IMR-90 (cell line): Measurements from ENCODE around the gene GALNT3. TPM values are rescaled to one million over a fixed set of nuclear protein-coding genes. Genes with fewer than 3 reads are reported as not detected.

Experiments
- ATAC-seq: fragments of 200-7000 bp; cut with Tn5 transposase; 2 replicates; pipeline ENCODE4 v1.9.1; 2020; ENCODE audit warnings: low read depth, mild to moderate bottlenecking, moderate library complexity
- BruUV-seq: library from RNA; stranded (reverse); fragments of 400-500 nt; replicated peaks from 2 replicates; lab custom pipeline; 2021; lab: Mats Ljungman, UMichigan
- CTCF ChIA-PET: fragments of 300-600 bp; formaldehyde crosslinking; extraction: SDS; loops from one replicate; lab custom pipeline; 2021; ENCODE audit warnings: antibody characterized with exemption; lab: Yijun Ruan, JAX
- POLR2A ChIA-PET: fragments of 300-600 bp; sonication (Branson Sonifier 250); formaldehyde crosslinking; loops from one replicate; lab custom pipeline; 2022; ENCODE audit warnings: antibody characterized with exemption; ENCODE audit not compliant: unreplicated experiment; lab: Charles Lee
- DNase-seq: peaks from one replicate; pipeline ENCODE4 v3.0.0; 2013
- H2AFZ ChIP-seq: replicated peaks from 2 replicates; pipeline ENCODE3; 2013; ENCODE audit warnings: low read length, mild to moderate bottlenecking; ENCODE audit not compliant: poor library complexity
- H2AK5ac ChIP-seq: 2 replicates; pipeline ENCODE4 v1.6.1; 2013; ENCODE audit warnings: low read depth, low read length, inconsistent platforms
- H2AK9ac ChIP-seq: replicated peaks from 2 replicates; pipeline ENCODE3; 2013; ENCODE audit warnings: mild to moderate bottlenecking, low read depth, low read length, moderate library complexity; ENCODE audit not compliant: poor library complexity
- H2BK120ac ChIP-seq: 2 replicates; pipeline ENCODE4 v1.6.1; 2013; ENCODE audit warnings: low read depth, low read length, inconsistent platforms
- H2BK15ac ChIP-seq: 3 replicates; pipeline ENCODE4 v1.6.1; 2013; ENCODE audit warnings: low read depth, low read length, inconsistent platforms
- H2BK20ac ChIP-seq: 2 replicates; pipeline ENCODE4 v1.6.1; 2013; ENCODE audit warnings: low read depth, mild to moderate bottlenecking, inconsistent platforms, low read length, moderate library complexity
- H2BK5ac ChIP-seq: 2 replicates; pipeline ENCODE4 v1.6.1; 2013; ENCODE audit warnings: mild to moderate bottlenecking, low read depth, low read length, inconsistent platforms; ENCODE audit not compliant: poor library complexity, severe bottlenecking
- H3K14ac ChIP-seq: replicated peaks from 2 replicates; pipeline ENCODE4 v1.6.1; 2013; ENCODE audit warnings: low read depth, low read length, inconsistent platforms
- H3K18ac ChIP-seq: 2 replicates; pipeline ENCODE4 v1.6.1; 2013; ENCODE audit warnings: low read depth, low read length, control low read depth
- H3K23ac ChIP-seq: 2 replicates; pipeline ENCODE4 v1.6.1; 2013; ENCODE audit warnings: low read depth, low read length, inconsistent platforms
- H3K27ac ChIP-seq: 2 replicates; pipeline ENCODE4 v1.5.1; 2013; ENCODE audit warnings: mild to moderate bottlenecking, control low read depth, low read length; ENCODE audit not compliant: insufficient read depth
- H3K27me3 ChIP-seq: 2 replicates; pipeline ENCODE4 v1.6.1; 2013; ENCODE audit warnings: low read length; ENCODE audit not compliant: control insufficient read depth, insufficient read depth
- H3K36me3 ChIP-seq: 2 replicates; pipeline ENCODE4 v1.6.1; 2013; ENCODE audit warnings: low read length, mixed read lengths; ENCODE audit not compliant: control insufficient read depth, insufficient read depth
- H3K4ac ChIP-seq: 2 replicates; pipeline ENCODE4 v1.6.1; 2013; ENCODE audit warnings: low read depth, low read length, inconsistent platforms
- H3K4me1 ChIP-seq: 2 replicates; pipeline ENCODE4 v1.6.1; 2013; ENCODE audit warnings: low read length, mixed read lengths; ENCODE audit not compliant: control insufficient read depth, insufficient read depth
- H3K4me2 ChIP-seq: 2 replicates; pipeline ENCODE4 v1.6.1; 2013; ENCODE audit warnings: low read depth, mild to moderate bottlenecking, control low read depth, low read length, moderate library complexity
- H3K4me3 ChIP-seq: 2 replicates; pipeline ENCODE4 v1.5.1; 2013; ENCODE audit warnings: low read depth, mild to moderate bottlenecking, control low read depth, low read length, moderate library complexity; ENCODE audit not compliant: insufficient read depth
- H3K56ac ChIP-seq: 2 replicates; pipeline ENCODE4 v1.6.1; 2013; ENCODE audit warnings: low read length, inconsistent platforms; ENCODE audit not compliant: insufficient read depth; ENCODE audit errors: extremely low read depth
- H3K79me1 ChIP-seq, 2 experiments: 2 replicates each; pipeline ENCODE4 v1.6.1; 2013; ENCODE audit warnings: low read length in 2 of 2, inconsistent platforms in 1 of 2, low read depth in 1 of 2
- H3K9ac ChIP-seq: 2 replicates; pipeline ENCODE4 v1.6.1; 2013; ENCODE audit warnings: low read depth, low read length, control low read depth
- H3K9me1 ChIP-seq: 2 replicates; pipeline ENCODE4 v1.6.1; 2013; ENCODE audit warnings: low read length, inconsistent platforms; ENCODE audit not compliant: insufficient read depth
- H3K9me3 ChIP-seq: 2 replicates; pipeline ENCODE4 v1.6.1; 2013; ENCODE audit warnings: low read length; ENCODE audit not compliant: control insufficient read depth, insufficient read depth
- H4K20me1 ChIP-seq: 2 replicates; pipeline ENCODE4 v1.6.1; 2013; ENCODE audit warnings: low read length, inconsistent platforms; ENCODE audit not compliant: insufficient read depth
- H4K5ac ChIP-seq: 2 replicates; pipeline ENCODE4 v1.6.1; 2013; ENCODE audit warnings: mild to moderate bottlenecking, low read depth, low read length, control low read depth
- H4K8ac ChIP-seq, 2 experiments: 2 replicates each; pipeline ENCODE4 v1.6.1; 2013; ENCODE audit warnings: low read depth in 2 of 2, low read length in 2 of 2, control low read depth in 1 of 2, inconsistent platforms in 1 of 2
- H4K91ac ChIP-seq: 2 replicates; pipeline ENCODE4 v1.6.1; 2013; ENCODE audit warnings: low read depth, low read length, inconsistent platforms; ENCODE audit not compliant: insufficient read depth
- BHLHE40 ChIP-seq: fragments of 150-350 bp; IDR thresholded peaks from 2 replicates; pipeline ENCODE4 v1.6.1; 2016; ENCODE audit warnings: mild to moderate bottlenecking, low read depth, low read length
- CEBPB ChIP-seq: IDR thresholded peaks from 2 replicates; pipeline ENCODE4 v1.6.1; 2012; ENCODE audit warnings: low read depth, low read length, improper control_type of control experiment
- CHD1 ChIP-seq: IDR thresholded peaks from 2 replicates; pipeline ENCODE4 v1.6.1; 2012; ENCODE audit warnings: low read depth, low read length, improper control_type of control experiment
- FOS ChIP-seq: fragments of 150-350 bp; IDR thresholded peaks from 2 replicates; pipeline ENCODE4 v1.6.1; 2016; ENCODE audit warnings: low read depth, low read length
- MAFK ChIP-seq: IDR thresholded peaks from 2 replicates; pipeline ENCODE4 v1.6.1; 2012; ENCODE audit warnings: low read depth, low read length, improper control_type of control experiment
- MAZ ChIP-seq: IDR thresholded peaks from 2 replicates; pipeline ENCODE4 v1.6.1; 2012; ENCODE audit warnings: low read depth, mild to moderate bottlenecking, low read length, improper control_type of control experiment, moderate library complexity, borderline replicate concordance
- MXI1 ChIP-seq: IDR thresholded peaks from 2 replicates; pipeline ENCODE4 v1.6.1; 2012; ENCODE audit warnings: low read depth, mild to moderate bottlenecking, low read length, moderate library complexity, borderline replicate concordance
- NFE2L2 ChIP-seq: fragments of 150-350 bp; IDR thresholded peaks from 2 replicates; pipeline ENCODE4 v1.6.1; 2016; ENCODE audit warnings: low read depth, mild to moderate bottlenecking, low read length
- POLR2A ChIP-seq: IDR thresholded peaks from 2 replicates; pipeline ENCODE4 v1.6.1; 2012; ENCODE audit warnings: mild to moderate bottlenecking, low read depth, low read length
- RAD21 ChIP-seq: IDR thresholded peaks from 2 replicates; pipeline ENCODE4 v1.6.1; 2012; ENCODE audit warnings: low read length, improper control_type of control experiment
- RCOR1 ChIP-seq: IDR thresholded peaks from 2 replicates; pipeline ENCODE4 v1.6.1; 2012; ENCODE audit warnings: mild to moderate bottlenecking, low read length, improper control_type of control experiment; ENCODE audit not compliant: insufficient replicate concordance
- RFX5 ChIP-seq: IDR thresholded peaks from 2 replicates; pipeline ENCODE4 v1.8.0; 2012; ENCODE audit warnings: low read depth, mild to moderate bottlenecking, low read length, moderate library complexity
- SMC3 ChIP-seq: fragments of 150-350 bp; IDR thresholded peaks from 2 replicates; pipeline ENCODE4 v1.6.1; 2016; ENCODE audit warnings: low read depth, mild to moderate bottlenecking, antibody characterized with exemption, low read length, moderate library complexity
- WGBS, 2 experiments: methylation state at CpG; one replicate each; pipeline versions ENCODE4 v1.1.5 to v1.1.7; 2013; ENCODE audit warnings: missing lambda C conversion rate in 2 of 2; ENCODE audit not compliant: insufficient read length in 1 of 2; ENCODE audit errors: extremely low coverage in 2 of 2; 5-methylcytosine and 5-hydroxymethylcytosine counted together
- dilution Hi-C: fragments of 300-500 bp; cut with HindIII; formaldehyde crosslinking; loops from one replicate; pipeline ENCODE4 v1.14.3; 2018; ENCODE audit warnings: low sequenced_read_pairs; ENCODE audit not compliant: unreplicated experiment
- in situ Hi-C: fragments of 300-500 bp; cut with MboI; formaldehyde crosslinking; loops from 3 replicates; pipeline ENCODE4 v1.14.3; 2019; ENCODE audit warnings: low sequenced_read_pairs, inconsistent platforms, mixed read lengths
- intact Hi-C: fragments of 100-400 bp; cut with micrococcal nuclease; formaldehyde crosslinking; loops from 2 replicates; pipeline ENCODE4 v1.10.0; 2022
- polyA plus RNA-seq, 3 experiments: library from polyadenylated mRNA; depleted of rRNA; stranded (reverse); fragments of >200 nt; gene quantifications; 2 replicates each; pipeline ENCODE4 v1.2.3, GENCODE V29; 2012; ENCODE audit warnings: low replicate concordance in 1 of 3
- total RNA-seq: library from RNA; depleted of rRNA; stranded (reverse); fragments of >200 nt; gene quantifications from 2 replicates; pipeline ENCODE4 v1.2.3, GENCODE V29; 2012
- TF ChIP-seq, protein P1 (sequence below): fragments of 150-350 bp; IDR thresholded peaks from 2 replicates; pipeline ENCODE4 v1.6.1; 2017; ENCODE audit warnings: mild to moderate bottlenecking, antibody characterized with exemption, low read length, low read depth
- TF ChIP-seq, protein P2 (sequence below): conservative IDR thresholded peaks from 2 replicates; pipeline ENCODE4 v1.5.1; 2012; ENCODE audit warnings: mild to moderate bottlenecking, low read depth, low read length, improper control_type of control experiment
- TF ChIP-seq, protein P3 (sequence below): fragments of 150-350 bp; IDR thresholded peaks from 2 replicates; pipeline ENCODE4 v1.6.1; 2016; ENCODE audit warnings: low read depth, mild to moderate bottlenecking, low read length, moderate library complexity, borderline replicate concordance

GALNT3 gene
- total and polyA plus RNA-seq, 2 of the 4 experiments (the other 2 are of a cell fraction): 1.1 to 2.0 TPM

DNA sequence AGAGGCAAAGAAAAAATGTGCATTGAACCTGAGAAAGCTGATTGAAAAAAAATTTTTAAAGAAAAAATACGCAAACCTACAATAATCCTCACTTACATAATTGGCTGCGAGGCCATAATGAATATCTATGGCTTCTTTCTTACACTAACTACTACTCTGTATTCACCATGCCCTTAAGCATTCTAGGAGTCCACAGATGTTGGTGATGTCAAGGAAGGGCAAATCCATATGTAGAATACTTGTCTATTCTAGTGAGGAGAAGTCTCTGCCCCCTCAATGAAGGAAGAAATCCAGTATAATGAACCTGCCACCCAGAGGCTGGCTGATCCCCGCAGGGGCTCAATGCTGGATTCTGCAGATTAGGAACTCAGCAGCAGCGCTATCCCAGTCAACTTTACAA lies 14.3 kb downstream of the GALNT3 start:
- dilution Hi-C loops (no loop called here), in situ Hi-C loops (no loop called here), intact Hi-C loops (no loop called here)
- H4K5ac ChIP-seq: no peak overlapping the region
- H4K91ac ChIP-seq: no peak overlapping the region
- H3K14ac ChIP-seq: no peak overlapping the region
- H3K4me3 ChIP-seq: no peak overlapping the region
- no peak overlapping the region for H2BK20ac ChIP-seq
- H3K56ac ChIP-seq: no peak overlapping the region
- H3K4me1 ChIP-seq: peaks cover 2% of the 10 kb centered on the region; the same call in 1 of the 2 replicates
- no peak overlapping the region for H2BK15ac ChIP-seq
- ATAC-seq: no peak
- no peaks in the 10 kb centered on the region for H3K36me3 ChIP-seq
- no peak overlapping the region for H3K9ac ChIP-seq
- H3K79me1 ChIP-seq: no peaks in the 10 kb centered on the region
- 60% methylated on average over 1 of the region's 4 CpGs; no CpG with 5 or more reads in 1 of the 2 experiments for WGBS, 2 experiments
- H3K27me3 ChIP-seq: no peaks in the 10 kb centered on the region
- no peaks in the 10 kb centered on the region for H4K20me1 ChIP-seq
- no peak overlapping the region for H3K18ac ChIP-seq
- H3K23ac ChIP-seq: no peak overlapping the region
- H2AK5ac ChIP-seq: no peak overlapping the region
- no peak overlapping the region for H4K8ac ChIP-seq
- ChIA-PET POLR2A (no interaction called here), CTCF (no interaction called here)
- H2AK9ac ChIP-seq: no peak overlapping the region
- no peak overlapping the region for H2BK5ac ChIP-seq
- TF ChIP-seq, protein P1, sequence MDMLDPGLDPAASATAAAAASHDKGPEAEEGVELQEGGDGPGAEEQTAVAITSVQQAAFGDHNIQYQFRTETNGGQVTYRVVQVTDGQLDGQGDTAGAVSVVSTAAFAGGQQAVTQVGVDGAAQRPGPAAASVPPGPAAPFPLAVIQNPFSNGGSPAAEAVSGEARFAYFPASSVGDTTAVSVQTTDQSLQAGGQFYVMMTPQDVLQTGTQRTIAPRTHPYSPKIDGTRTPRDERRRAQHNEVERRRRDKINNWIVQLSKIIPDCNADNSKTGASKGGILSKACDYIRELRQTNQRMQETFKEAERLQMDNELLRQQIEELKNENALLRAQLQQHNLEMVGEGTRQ: no peak
- TF ChIP-seq FOS: no peak
- TF ChIP-seq, protein P2, sequence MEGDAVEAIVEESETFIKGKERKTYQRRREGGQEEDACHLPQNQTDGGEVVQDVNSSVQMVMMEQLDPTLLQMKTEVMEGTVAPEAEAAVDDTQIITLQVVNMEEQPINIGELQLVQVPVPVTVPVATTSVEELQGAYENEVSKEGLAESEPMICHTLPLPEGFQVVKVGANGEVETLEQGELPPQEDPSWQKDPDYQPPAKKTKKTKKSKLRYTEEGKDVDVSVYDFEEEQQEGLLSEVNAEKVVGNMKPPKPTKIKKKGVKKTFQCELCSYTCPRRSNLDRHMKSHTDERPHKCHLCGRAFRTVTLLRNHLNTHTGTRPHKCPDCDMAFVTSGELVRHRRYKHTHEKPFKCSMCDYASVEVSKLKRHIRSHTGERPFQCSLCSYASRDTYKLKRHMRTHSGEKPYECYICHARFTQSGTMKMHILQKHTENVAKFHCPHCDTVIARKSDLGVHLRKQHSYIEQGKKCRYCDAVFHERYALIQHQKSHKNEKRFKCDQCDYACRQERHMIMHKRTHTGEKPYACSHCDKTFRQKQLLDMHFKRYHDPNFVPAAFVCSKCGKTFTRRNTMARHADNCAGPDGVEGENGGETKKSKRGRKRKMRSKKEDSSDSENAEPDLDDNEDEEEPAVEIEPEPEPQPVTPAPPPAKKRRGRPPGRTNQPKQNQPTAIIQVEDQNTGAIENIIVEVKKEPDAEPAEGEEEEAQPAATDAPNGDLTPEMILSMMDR: no peak
- TF ChIP-seq CHD1: no peak
- no peak for TF ChIP-seq RAD21
- TF ChIP-seq NFE2L2: no peak
- no peak for TF ChIP-seq BHLHE40
- TF ChIP-seq CEBPB: no peak
- TF ChIP-seq MAFK: no peak
- TF ChIP-seq MXI1: no peak
- TF ChIP-seq RFX5: no peak
- no peak for TF ChIP-seq POLR2A
- TF ChIP-seq RCOR1: no peak
- TF ChIP-seq MAZ: no peak
- TF ChIP-seq, protein P3, sequence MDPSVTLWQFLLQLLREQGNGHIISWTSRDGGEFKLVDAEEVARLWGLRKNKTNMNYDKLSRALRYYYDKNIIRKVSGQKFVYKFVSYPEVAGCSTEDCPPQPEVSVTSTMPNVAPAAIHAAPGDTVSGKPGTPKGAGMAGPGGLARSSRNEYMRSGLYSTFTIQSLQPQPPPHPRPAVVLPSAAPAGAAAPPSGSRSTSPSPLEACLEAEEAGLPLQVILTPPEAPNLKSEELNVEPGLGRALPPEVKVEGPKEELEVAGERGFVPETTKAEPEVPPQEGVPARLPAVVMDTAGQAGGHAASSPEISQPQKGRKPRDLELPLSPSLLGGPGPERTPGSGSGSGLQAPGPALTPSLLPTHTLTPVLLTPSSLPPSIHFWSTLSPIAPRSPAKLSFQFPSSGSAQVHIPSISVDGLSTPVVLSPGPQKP: no peak
- no peak for TF ChIP-seq SMC3
- DNase-seq: no peak
- peaks cover 2% of the 10 kb centered on the region for H3K9me3 ChIP-seq
- no peak overlapping the region for H3K4ac ChIP-seq
- no TSS peak for BruUV-seq
- H3K4me2 ChIP-seq: no peak overlapping the region
- no peak overlapping the region for H2AFZ ChIP-seq
- no peak overlapping the region for H2BK120ac ChIP-seq
- H3K9me1 ChIP-seq: no peaks in the 10 kb centered on the region
- no peak overlapping the region for H3K27ac ChIP-seq
